IPS-20b (cell line): Measurements from ENCODE around the gene STX8.

ENCODE experiments used
- H3K27ac ChIP-seq: one replicate; pipeline ENCODE4 v1.5.1; 2013; ENCODE audit warnings: low read length
- H3K27me3 ChIP-seq: 2 replicates; pipeline ENCODE4 v1.6.1; 2013; ENCODE audit warnings: mild to moderate bottlenecking, low read length, inconsistent platforms; ENCODE audit not compliant: insufficient read depth
- H3K36me3 ChIP-seq: 2 replicates; pipeline ENCODE4 v1.6.1; 2013; ENCODE audit warnings: low read depth, mild to moderate bottlenecking, inconsistent platforms, low read length, moderate library complexity; ENCODE audit not compliant: insufficient read depth
- H3K4me1 ChIP-seq: 2 replicates; pipeline ENCODE4 v1.6.1; 2013; ENCODE audit warnings: mild to moderate bottlenecking, control low read depth, inconsistent platforms, low read length, moderate library complexity; ENCODE audit not compliant: insufficient read depth
- H3K4me3 ChIP-seq: 2 replicates; pipeline ENCODE4 v1.5.1; 2013; ENCODE audit warnings: mild to moderate bottlenecking, low read length, inconsistent platforms
- H3K9ac ChIP-seq: 2 replicates; pipeline ENCODE4 v1.6.1; 2013; ENCODE audit warnings: low read depth, mild to moderate bottlenecking, inconsistent platforms, low read length, moderate library complexity
- H3K9me3 ChIP-seq: 2 replicates; pipeline ENCODE4 v1.6.1; 2013; ENCODE audit warnings: mild to moderate bottlenecking, low read depth, low read length, inconsistent platforms; ENCODE audit not compliant: insufficient read depth

The STX8 gene

DNA sequence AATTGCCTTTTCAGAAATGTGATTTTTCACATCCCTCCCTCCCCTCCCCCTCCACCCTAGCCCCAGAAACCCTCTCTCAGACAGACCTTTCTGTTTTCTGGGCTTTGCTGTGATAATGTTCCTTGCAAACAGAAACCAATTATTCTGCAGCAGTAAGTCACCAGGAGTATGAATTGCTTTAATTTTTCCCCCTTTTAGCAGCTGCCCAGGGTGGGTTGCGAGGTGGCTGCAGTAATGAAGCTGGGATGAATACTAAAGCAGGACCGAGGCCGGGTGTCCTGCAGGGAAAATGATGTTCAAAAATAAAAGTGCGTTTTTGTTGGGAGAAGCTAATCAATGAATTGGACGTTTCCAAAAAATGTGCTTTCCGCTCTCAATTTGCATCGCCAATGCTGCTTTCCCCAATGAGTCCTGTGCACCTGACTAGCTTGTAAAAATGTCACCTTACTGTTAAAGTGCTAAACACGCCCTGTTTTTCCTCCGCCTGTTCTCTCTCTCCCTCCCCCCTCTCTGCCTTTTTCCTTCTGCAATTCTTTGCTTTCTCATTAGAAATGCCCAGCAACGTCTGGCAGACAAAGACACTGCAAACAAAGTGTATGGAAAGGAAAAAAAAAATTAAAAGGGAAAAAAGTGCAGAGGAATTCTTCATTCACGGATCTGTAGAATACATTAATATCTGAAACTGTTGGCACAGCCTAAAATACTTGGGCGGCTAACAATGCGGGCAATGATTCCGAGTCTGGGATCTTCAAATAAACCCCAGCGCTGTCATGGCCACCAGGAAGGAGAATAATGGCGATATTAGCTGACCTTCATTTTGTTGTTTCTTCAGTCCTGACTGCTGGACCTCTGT lies 244.1 kb downstream of the STX8 start:
- Histone ChIP-seq H3K27me3 (peaks cover 15% of the 10 kb centered on the region), H3K9me3 (peaks cover 11% of the 10 kb centered on the region), H3K27ac (no peak overlapping the region), H3K4me1 (peaks cover 32% of the 10 kb centered on the region), H3K36me3 (no peaks in the 10 kb centered on the region), H3K9ac (peak overlapping the region; percentile 32; the same call in 1 of the 2 replicates), H3K4me3 (peak overlapping the region; percentile 24; the same call in 1 of the 2 replicates)

DNA sequence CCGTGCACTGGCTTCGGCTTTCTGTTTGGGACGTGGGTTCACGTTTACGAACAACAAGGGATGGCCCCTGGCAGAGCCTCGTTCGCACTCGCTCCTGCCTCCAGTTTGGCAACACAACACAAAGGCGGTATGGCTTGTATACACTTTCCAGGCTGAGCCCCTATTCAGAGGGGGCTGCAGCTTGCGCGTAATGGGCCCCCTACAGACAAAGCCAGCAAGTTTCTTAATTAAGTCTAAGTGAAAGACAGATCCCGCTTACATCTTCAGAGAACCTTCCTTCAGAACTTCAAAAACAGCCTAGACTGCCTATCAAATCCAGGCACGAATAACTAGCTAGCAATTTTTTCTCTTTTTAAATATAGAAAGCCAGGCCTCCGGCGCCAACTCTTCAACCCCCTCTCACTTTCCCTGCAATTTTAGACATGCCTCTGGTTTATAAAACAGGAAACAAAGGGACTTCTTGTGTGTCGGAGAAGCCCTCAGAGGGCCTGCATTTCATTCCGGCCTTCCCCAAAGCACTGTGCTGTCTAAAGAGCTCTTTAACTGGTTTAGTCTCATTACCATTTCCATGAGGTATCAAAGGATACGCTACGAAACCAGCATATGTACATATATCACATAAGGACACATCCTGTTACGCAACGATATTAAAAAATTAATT lies 244.9 kb downstream of the STX8 start:
- peaks cover 29% of the 10 kb centered on the region for H3K4me1 ChIP-seq
- H3K9ac ChIP-seq = peak overlapping the region; percentile 42; the same call in 1 of the 2 replicates
- H3K4me3 ChIP-seq = peak overlapping the region; percentile 47
- peaks cover 11% of the 10 kb centered on the region for H3K9me3 ChIP-seq
- H3K36me3 ChIP-seq = no peaks in the 10 kb centered on the region
- no peak overlapping the region for H3K27ac ChIP-seq
- H3K27me3 ChIP-seq = peaks cover 15% of the 10 kb centered on the region

DNA sequence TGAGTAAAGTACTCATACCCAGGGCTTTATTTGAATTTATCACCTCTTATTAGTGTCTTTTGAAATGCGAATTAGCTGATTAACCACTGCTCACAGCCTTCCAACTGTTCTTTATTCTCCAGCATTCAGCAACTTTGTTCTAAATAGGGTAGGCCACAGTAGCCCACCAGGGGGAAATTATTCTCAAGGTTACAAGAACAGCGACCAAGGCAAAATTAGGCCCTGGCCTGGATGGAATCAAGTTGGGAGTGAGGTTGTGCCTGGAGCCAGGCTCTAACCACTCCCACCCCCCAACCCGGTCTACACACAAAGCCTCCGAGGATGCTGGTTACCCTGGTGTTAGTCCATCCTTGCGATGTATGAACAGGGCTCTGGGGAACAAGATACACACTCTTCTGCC lies 245.5 kb downstream of the STX8 start:
- H3K4me3 ChIP-seq = peak overlapping the region; percentile 47
- no peaks in the 10 kb centered on the region for H3K36me3 ChIP-seq
- peaks cover 8% of the 10 kb centered on the region for H3K9me3 ChIP-seq
- H3K27me3 ChIP-seq = peaks cover 15% of the 10 kb centered on the region
- peak overlapping the region; percentile 42; the same call in 1 of the 2 replicates for H3K9ac ChIP-seq
- no peak overlapping the region for H3K27ac ChIP-seq
- H3K4me1 ChIP-seq = peaks cover 29% of the 10 kb centered on the region

DNA sequence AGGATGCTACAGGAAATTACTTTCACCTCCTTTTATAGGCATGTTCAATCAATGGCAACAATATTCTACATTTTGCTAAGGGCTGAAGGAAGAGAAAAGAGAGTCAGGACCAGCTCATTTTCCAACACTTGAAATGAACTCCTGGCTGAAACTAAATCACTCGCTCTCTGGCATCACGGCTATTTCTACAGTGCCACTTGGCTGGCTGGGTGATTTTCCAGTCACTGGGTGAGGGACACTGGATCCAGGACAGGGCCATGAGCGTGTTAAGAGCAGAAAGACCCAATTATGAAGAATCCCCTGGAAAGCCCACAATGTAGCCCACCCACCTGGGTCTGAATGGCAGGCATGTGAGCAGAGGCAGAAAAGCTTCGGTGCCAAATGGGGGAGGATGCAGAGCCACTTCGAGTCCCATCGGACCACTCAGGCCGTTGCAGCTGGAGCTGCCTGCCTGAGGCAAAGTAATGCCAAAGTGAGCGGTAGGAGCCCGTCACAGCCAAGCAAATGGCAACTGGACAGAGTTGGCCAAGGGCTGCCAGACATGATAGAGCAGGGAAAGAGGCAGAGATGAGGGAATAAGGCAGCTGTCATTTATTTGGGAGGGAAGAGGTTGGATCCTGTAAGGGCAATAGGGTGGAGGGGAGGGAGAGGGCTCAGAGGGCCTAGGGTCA lies 246.2 kb downstream of the STX8 start:
- Histone ChIP-seq H3K27ac (no peak overlapping the region), H3K4me1 (peaks cover 29% of the 10 kb centered on the region), H3K36me3 (no peaks in the 10 kb centered on the region), H3K9me3 (peaks cover under 1% of the 10 kb centered on the region), H3K4me3 (peak overlapping the region; percentile 47), H3K9ac (no peak overlapping the region), H3K27me3 (peaks cover 15% of the 10 kb centered on the region)

DNA sequence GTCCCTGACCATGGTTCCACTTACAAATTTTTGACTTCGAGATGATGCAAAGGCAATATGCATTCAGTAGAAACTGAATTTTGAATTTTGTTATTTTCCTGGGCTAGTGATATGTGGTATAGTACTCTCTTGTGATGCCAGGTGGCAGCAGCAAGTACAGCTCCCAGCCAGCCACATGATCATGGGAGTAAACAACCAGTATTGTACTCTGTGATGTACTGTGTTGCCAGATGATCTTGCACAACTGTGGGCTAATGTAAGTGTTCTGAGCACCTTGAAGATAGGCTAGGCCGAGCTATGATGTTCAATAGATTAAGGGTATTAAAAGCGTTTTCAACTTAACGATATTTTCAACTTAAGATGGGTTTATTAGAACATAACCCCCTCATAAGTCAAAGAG lies 250.8 kb downstream of the STX8 start:
- Histone ChIP-seq H3K4me3 (no peak overlapping the region), H3K9ac (no peak overlapping the region), H3K36me3 (no peaks in the 10 kb centered on the region), H3K9me3 (no peaks in the 10 kb centered on the region), H3K27ac (no peak overlapping the region), H3K4me1 (peaks cover 15% of the 10 kb centered on the region), H3K27me3 (peaks cover 15% of the 10 kb centered on the region)

DNA sequence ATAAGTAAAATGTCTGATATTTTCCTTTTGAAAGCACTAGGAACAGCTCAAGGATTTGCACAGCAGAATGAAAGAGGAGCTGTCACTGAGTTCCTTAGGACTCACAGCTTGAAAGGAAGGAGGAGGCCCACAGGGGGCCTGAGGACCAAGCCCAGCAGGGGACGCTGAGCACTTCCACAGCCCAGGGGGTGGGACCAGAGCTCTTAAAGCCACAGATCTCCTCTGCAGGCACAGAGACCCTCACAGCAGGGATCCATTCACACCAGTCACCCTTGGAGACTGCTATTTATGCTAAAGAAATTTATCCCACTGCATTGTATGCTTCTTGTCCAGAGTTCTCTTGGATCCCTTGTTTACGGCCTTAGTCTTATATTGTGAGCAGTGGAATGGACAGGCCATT lies 253.3 kb downstream of the STX8 start:
- Histone ChIP-seq H3K27me3 (no peaks in the 10 kb centered on the region; the same call in 1 of the 2 replicates), H3K9ac (no peak overlapping the region), H3K4me1 (peaks cover 8% of the 10 kb centered on the region), H3K27ac (no peak overlapping the region), H3K9me3 (peaks cover 6% of the 10 kb centered on the region; the same call in 1 of the 2 replicates), H3K36me3 (no peaks in the 10 kb centered on the region), H3K4me3 (no peak overlapping the region)

DNA sequence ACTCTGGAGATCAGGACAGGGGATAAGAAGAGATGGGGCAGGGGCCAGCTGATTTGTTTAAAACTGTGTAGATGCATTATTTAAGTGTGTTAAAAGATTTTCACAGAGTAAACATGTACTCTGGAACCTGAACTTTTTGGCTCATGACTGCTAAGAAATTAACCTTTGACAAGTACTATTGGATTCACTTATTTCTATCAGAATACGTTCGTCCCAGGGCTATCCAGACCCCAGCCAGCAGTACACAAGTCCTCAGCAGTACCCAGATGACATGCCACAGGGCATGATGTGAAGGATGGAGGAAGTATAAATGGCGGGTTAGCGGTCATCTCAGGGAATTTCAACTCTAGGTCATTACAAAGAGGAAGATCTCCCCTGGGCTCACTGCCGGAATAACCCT lies 253.7 kb downstream of the STX8 start:
- Histone ChIP-seq H3K4me1 (peaks cover 8% of the 10 kb centered on the region), H3K9me3 (peaks cover 6% of the 10 kb centered on the region; the same call in 1 of the 2 replicates), H3K36me3 (no peaks in the 10 kb centered on the region), H3K4me3 (no peak overlapping the region), H3K9ac (no peak overlapping the region), H3K27ac (no peak overlapping the region), H3K27me3 (no peaks in the 10 kb centered on the region)

DNA sequence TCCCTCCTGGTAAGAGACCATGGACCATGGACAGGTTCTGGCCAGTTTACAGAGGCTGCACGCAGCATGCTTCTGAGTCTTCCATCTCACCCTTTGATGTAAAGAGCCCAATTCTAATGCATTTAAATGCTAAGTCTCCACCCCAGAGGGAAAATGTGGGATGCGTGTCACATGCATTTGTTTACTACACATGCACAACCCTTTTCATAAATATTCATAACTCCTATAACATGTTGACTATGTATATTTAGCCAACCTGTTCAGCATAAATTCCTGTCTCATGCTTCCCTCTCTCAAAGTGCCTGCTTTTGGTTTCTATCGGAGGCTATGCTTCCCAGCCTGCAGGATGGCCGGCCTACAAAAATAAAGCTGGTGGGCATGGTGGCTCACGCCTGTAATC lies 260.3 kb downstream of the STX8 start:
- Histone ChIP-seq H3K4me3 (no peak overlapping the region), H3K27ac (no peak overlapping the region), H3K27me3 (no peaks in the 10 kb centered on the region), H3K36me3 (no peaks in the 10 kb centered on the region), H3K4me1 (peaks cover 5% of the 10 kb centered on the region; the same call in 1 of the 2 replicates), H3K9ac (no peak overlapping the region), H3K9me3 (peaks cover 6% of the 10 kb centered on the region; the same call in 1 of the 2 replicates)

DNA sequence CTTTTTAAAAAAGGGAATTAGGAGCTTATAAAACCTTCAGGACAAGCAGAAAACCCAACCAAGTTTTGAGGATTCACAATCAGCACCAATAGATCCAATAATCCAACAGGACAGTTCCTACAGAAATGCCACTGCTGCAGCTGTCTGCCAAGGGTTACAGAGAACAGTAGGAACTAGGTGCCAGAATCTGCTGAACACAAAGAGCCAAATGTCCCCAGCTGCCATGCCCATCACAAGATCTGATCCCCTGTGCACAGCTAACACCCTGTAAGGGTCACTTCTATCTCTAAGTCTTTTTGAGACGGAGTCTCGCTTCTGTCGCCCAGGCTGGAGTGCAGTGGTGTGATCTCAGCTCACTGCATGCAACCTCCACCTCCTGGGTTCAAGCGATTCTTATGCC lies 262.3 kb downstream of the STX8 start:
- H3K4me1 ChIP-seq = peaks cover 16% of the 10 kb centered on the region; the same call in 1 of the 2 replicates
- no peak overlapping the region for H3K4me3 ChIP-seq
- no peaks in the 10 kb centered on the region for H3K36me3 ChIP-seq
- peaks cover 1% of the 10 kb centered on the region; the same call in 1 of the 2 replicates for H3K9me3 ChIP-seq
- no peaks in the 10 kb centered on the region for H3K27me3 ChIP-seq
- H3K9ac ChIP-seq = no peak overlapping the region
- H3K27ac ChIP-seq = no peak overlapping the region

DNA sequence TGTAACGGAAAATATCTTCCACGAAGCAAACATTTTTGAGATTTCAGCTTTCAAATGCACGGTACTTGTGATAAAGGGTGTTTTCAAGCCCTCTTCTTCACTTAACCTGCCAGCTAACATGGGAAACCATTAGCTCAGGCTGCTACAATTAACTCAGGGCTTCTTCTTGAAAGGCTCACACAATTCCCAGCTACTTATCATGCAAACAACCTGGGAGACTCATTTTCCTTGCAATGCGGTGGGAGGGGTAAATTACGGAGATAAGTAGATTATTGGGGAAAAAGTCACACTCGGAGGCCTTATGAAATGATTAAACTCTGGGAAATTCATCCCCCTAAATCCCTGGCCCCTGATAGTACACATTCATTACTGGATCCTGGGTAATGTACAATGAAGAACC lies 266.4 kb downstream of the STX8 start:
- Histone ChIP-seq H3K4me3 (0 out of 2 replicates have a peak overlapping the region, but pooled peaks have one; percentile 19), H3K27me3 (no peaks in the 10 kb centered on the region), H3K4me1 (peaks cover 21% of the 10 kb centered on the region), H3K27ac (no peak overlapping the region), H3K9me3 (no peaks in the 10 kb centered on the region), H3K36me3 (no peaks in the 10 kb centered on the region), H3K9ac (peak overlapping the region; percentile 18; the same call in 1 of the 2 replicates)

DNA sequence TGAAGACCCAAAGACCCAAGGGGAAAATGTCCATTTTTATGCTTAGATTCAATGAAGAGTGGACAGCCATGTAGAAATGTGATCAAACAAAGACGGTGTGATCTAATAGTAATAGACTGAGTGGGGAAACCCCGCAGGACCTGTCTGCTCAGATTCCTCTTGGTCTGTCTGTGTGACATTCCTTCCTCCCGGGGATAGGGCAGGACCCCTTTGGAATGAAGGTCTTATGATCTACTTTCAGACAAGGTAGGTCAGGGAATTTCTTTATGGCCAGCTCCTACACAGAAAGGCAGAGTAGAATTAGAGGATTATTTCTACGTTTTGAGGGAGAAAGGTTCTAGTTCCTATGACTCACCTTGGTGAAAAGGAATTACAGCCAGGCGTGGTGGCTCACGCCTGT lies 267.6 kb downstream of the STX8 start:
- H3K9ac ChIP-seq = no peak overlapping the region; the same call in 1 of the 2 replicates
- H3K27me3 ChIP-seq = no peaks in the 10 kb centered on the region
- no peaks in the 10 kb centered on the region for H3K36me3 ChIP-seq
- peak overlapping the region; percentile 8 for H3K27ac ChIP-seq
- H3K4me3 ChIP-seq = no peak overlapping the region
- no peaks in the 10 kb centered on the region for H3K9me3 ChIP-seq
- peaks cover 21% of the 10 kb centered on the region for H3K4me1 ChIP-seq
